Pulmonary artery endothelial cell (primary cell): ENCODE measurements around the gene RNPEP. TPM values are rescaled to one million over a fixed set of nuclear protein-coding genes. Genes with fewer than 3 reads are reported as not detected.
A peak's percentile ranks its signal among the peaks of the same experiment; 100 is the strongest.
"Not testable (repeated sequence)": the region's sequence is repeated elsewhere in the genome, so short reads cannot be mapped to it uniquely, and the experiment has no call there.

ENCODE experiments used
- DNase-seq: peaks from one replicate; pipeline ENCODE4 v3.0.0-alpha.2; 2011; ENCODE audit warnings: low read depth, low spot score
- total RNA-seq: library from RNA; depleted of rRNA; stranded (reverse); fragments of >200 nt; gene quantifications from 2 replicates; pipeline ENCODE4 v1.2.3, GENCODE V29; 2014

RNPEP gene
- total RNA-seq, 1 donor from 2014 or later: 53.5 TPM

GRCh38 chr1:202009326-202010179, 27.1 kb downstream of the RNPEP start:
- DNase-seq: peak; percentile 19

GRCh38 chr1:202010180-202011015, 27.9 kb downstream of the RNPEP start, which contains the start of gene ELF3:
ELF3 (plus strand) TSS chr1:202010587; CDS start chr1:202011137, 550 bp downstream.
- no peak for DNase-seq

DNA sequence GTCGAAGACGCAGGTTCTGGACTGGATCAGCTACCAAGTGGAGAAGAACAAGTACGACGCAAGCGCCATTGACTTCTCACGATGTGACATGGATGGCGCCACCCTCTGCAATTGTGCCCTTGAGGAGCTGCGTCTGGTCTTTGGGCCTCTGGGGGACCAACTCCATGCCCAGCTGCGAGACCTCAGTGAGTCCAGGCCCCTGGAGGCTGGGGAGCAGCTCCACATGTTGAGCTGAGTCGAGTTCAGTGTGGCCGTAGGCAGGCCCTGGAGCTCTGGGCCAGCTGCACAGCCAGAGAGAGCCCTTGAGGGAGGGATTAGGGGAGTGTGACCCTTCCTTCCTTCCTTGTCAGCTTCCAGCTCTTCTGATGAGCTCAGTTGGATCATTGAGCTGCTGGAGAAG, 29.5 kb downstream of the RNPEP start:
- no peak for DNase-seq

DNA sequence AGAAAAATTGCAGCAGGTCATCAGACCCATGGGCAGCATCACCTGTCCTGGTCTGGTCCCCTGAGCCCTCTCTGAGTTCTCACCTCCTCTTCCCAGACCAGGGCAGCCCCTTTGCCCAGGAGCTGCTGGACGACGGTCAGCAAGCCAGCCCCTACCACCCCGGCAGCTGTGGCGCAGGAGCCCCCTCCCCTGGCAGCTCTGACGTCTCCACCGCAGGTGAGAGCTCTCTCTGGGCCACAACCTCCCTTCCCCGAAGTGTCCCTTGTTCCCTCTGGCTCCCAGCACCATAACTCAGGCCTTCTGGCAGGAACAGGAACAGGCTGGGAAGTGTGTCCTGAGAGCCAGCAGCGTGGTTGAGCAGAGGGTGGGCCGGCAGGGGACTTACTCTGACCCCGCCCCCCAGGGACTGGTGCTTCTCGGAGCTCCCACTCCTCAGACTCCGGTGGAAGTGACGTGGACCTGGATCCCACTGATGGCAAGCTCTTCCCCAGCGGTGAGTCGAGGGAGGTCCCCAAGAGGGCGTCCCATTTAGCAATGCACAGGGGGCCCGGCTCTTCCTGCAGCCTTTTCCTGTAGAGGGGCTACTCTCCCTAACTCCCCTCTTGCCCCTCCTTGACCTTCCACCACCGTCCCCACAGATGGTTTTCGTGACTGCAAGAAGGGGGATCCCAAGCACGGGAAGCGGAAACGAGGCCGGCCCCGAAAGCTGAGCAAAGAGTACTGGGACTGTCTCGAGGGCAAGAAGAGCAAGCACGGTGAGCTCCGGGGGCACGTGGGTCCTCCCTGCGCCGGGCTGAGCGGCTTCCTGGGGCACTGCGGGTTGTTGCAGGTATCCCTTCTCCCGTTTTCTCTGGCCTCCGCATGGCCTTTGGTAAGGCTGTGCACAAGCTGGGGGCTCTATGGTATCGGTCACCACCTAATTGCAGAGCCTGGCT, 30.4 kb downstream of the RNPEP start:
- no peak for DNase-seq

DNA sequence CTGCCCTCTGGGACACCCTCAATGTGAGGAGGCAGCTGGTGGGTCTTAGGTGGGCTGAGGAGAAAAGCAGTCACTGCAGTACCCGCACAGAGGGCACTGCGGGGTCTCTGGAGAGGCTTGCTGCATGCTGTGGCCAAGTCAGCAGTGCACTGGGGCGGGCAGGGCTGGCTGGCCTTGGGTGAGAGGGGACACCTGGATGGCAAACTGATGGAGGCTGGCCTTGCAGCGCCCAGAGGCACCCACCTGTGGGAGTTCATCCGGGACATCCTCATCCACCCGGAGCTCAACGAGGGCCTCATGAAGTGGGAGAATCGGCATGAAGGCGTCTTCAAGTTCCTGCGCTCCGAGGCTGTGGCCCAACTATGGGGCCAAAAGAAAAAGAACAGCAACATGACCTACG, 31.2 kb downstream of the RNPEP start:
- DNase-seq: no peak

- no peak for DNase-seq
These were observed 31.6 kb downstream of the RNPEP start for GRCh38 chr1:202014060-202014459.

GRCh38 chr1:202014915-202015661, 32.6 kb downstream of the RNPEP start:
- no peak for DNase-seq

DNA sequence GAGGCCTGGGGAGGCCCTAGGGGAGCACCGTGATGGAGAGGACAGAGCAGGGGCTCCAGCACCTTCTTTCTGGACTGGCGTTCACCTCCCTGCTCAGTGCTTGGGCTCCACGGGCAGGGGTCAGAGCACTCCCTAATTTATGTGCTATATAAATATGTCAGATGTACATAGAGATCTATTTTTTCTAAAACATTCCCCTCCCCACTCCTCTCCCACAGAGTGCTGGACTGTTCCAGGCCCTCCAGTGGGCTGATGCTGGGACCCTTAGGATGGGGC, 33.2 kb downstream of the RNPEP start:
- no peak for DNase-seq

DNA sequence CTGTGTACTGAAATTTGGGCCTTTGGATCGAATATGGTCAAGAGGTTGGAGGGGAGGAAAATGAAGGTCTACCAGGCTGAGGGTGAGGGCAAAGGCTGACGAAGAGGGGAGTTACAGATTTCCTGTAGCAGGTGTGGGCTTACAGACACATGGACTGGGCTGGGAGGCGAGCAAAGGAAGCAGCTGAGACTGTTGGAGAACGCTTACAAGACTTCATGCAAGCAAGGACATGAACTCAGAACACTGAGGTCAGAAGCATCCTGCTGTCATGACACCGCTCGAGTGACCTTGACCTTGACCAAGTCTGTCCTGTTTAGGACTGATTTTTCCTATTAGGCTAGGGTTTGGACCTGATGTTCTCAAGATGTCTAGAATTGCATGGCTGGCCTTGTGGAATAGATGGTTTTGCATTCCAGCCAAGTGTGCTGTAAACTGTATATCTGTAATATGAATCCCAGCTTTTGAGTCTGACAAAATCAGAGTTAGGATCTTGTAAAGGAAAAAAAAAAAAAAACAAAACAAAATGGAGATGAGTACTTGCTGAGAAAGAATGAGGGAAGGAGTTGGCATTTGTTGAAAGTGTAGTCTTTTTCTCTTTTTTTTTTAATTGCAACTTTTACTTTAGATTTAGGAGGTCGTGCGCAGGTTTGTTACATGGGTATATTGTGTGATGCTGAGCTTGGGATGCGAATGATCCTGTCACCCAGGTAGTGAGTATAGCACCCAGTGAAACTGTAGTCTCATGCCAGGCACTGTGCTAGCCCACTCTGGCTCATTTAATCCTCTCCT, 33.8 kb downstream of the RNPEP start:
- DNase-seq: no peak

- no peak for DNase-seq
These were observed 34.6 kb downstream of the RNPEP start for GRCh38 chr1:202016811-202017748.

DNA sequence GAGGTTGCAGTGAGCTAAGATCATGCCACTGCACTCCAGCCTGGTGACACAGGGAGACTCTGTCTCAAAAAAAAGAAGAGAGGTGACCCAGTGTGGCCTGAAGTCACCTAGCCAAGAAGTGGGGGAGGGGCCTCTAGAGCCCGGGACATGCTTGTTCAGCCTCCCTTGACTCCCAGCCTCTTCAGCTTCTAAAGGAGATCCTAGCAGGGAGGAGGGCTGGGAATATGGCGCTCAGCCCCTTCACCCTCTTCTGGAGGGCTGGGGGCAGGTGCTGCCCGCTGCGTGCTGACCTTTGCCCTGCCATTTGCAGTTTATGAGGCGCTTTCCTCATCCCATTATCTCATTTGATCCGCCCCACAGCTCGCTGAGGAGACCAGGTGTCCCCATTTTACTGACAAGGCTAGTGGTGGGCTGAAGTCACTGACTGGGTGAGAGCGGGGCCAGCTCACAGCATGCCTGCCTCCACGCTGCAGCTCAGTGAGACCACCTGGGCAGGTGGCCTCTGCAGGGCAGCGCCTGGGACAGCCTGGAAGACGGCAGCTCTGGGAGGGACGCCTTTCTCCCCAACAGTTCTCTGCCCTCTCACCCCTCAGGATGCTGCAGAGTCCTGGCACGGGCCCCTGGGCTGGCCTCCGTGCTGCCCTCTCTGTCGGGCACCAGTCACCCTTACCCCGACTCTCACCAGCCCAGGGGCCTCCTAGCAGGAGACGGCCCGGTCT, 35.5 kb downstream of the RNPEP start:
- no peak for DNase-seq

DNA sequence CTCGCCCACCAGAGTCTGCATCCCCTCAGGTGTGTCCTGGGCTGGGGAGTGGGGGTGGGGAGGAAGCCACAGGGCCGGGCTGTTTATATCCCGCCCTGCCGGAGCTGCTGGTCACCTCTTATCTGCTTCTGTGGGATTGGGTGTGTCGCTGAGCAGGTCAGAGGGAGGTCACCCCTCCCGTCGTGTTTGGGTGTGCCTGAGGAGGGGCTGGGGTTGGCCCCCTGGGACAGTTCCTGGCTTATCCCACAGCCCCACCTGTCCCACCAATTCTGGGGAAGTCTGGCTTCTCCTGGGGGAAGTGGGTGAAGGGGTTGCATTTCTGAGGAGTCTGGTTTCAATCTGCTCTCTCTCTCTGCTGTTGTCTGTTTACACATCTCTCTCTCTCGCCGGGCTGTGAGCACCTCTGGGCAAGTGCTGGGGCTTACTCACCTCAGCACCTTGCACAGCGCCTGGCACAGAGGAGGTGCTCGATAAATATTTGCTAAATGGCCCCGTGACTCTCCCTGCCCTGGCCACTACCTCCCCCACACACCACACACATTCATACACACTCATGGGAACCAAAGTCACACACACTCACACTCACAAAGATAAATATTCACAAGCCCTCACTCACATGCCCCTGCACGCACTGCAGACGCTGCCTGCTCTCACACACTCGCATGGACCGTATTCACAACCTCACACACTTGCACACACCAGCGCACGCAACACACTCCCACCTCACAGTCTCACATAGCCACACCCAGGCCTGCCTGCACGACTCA, 36.2 kb downstream of the RNPEP start:
- DNase-seq: no peak

- not testable (repeated sequence) for DNase-seq
These were observed 36.7 kb downstream of the RNPEP start for GRCh38 chr1:202019235-202019558.

GRCh38 chr1:202023001-202023433, 40.6 kb downstream of the RNPEP start:
- no peak for DNase-seq

DNA sequence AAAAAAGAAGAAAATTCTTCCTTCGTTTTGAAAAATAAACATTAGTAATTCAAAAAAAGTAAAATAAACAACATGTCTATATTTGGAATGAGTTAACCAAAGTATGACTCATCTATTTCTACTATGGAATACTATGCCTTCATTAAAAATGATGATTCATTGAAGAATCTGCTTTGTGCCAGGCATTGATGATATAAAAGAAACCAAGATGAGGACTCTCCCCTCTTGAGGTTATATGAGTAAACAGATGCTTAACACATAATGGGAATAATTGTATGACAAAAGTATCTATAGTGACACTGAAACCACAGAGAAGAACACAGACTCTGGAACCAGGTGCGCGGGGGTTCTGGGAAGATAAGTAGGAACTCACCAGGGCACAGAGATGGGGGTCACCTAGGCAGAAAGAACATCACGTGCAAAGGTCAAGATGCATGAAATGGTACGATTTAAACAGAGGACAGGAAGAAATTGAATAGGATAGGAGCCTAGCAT, 46.8 kb downstream of the RNPEP start:
- DNase-seq: no peak

DNA sequence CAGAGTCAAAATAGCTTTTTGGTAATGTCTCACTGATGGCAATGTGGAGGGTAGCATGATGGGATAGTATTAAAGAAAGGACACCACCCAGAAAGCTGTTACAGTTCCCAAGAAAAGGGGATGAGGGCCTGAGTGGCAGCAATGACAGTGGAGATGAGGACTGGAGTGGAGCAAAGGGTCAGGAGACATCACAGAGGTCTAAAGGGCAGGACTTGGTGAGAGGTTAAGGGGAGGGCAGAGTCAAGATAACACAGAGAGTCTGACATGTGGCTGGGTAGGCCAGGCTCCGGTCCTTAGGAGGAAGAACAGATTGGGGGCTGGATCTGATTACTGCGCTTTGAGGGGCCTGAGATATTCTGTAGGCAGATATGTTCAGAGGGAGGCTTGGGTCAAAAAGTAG, 47.3 kb downstream of the RNPEP start:
- no peak for DNase-seq

GRCh38 chr1:202031796-202032195, 49.3 kb downstream of the RNPEP start:
- DNase-seq: no peak
